Stimulated activated CD8-positive, alpha-beta memory T cell treated with anti-CD3 and anti-CD28 coated beads, Interleukin-15, amount 100 ng/mL, for 4 hours (primary cell): ENCODE data around the gene CDC42SE2.
"Not testable (repeated sequence)": the region's sequence is repeated elsewhere in the genome, so short reads cannot be mapped to it uniquely, and the experiment has no call there.

Experiments used
- DNase-seq, 2 donors: peaks; one replicate each; pipeline ENCODE4 v3.0.0-alpha.2; 2020; ENCODE audit warnings: low read depth in 2 of 2

CDC42SE2 gene

DNA sequence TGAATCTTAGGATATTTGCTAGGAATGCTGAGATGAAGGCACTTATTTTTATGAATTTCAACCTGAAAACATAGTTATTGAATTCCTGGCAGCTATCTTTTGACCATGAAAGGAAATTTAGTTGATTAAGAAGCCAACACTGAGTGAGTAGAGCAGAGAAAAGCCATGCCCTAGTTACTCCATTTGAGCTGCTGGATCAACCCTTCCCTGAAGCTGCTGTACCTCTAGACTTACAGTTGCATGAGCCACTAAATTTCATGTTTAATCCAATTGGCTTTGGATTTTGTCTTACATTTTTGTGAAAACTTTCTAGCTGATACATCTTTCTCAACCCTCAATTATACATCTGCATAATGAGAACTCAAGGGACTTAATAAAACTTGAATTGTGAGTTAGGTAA is 54.6 kb downstream of the CDC42SE2 start:
- DNase-seq = no peak

DNA sequence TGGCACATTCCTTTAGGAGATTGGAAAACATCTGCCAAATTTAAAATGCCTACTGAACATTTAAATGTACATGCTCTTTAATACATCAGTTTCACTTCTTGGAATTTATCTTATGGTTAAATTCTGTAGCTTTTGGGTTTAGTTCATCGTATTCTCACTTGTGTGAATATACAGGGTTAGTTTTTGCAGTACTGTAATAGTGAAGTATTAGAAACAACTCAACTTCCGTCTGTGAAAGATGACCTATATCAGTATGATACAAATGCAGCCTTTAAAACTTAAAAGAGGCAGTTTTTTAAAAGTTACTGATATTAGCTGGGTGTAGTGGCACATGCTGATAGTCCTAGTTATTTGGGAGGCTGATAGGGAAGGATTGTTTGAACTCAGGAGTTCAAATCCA is 57.2 kb downstream of the CDC42SE2 start:
- DNase-seq = no peak

DNA sequence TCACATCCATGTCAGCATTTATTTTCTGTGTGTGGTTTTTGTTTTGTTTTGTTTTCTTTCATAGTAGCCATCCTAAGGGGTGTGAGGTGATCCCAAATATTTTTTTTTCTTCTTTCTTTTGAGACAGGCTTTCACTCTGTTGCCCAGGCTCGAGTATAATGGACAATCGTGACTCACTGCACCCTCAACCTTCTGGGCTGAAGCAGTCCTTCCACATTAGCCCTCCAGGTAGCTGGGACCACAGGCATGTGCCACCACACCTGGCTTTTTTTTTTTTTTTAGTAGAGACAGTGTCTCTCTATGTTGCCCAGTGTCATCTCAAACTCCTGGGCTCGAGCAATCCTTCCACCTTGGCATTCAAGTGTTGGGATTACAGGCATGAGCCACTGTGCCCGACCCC is 59.1 kb downstream of the CDC42SE2 start:
- DNase-seq = no peak

GRCh38 chr5:131323378-131323777 is 59.5 kb downstream of the CDC42SE2 start:
- no peak for DNase-seq

DNA sequence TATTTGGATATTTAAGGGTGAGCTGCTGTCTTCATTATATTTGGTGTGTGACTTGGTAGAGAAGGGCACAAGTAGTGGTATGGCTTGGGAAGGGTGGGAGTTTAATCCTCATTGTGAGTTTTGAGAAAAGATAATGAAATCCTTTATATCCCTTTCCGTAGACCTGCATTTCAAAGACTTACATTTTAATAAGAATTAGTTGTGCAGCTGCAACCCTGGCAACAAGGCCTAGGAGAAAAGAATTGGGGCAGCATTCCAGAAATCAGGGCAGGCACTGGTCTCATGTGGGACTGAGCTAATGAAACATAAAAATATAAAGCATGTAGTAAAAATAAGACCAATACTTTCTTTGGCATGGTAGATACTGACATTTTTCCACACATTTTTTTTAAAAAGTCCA is 60.5 kb downstream of the CDC42SE2 start:
- DNase-seq = no peak

DNA sequence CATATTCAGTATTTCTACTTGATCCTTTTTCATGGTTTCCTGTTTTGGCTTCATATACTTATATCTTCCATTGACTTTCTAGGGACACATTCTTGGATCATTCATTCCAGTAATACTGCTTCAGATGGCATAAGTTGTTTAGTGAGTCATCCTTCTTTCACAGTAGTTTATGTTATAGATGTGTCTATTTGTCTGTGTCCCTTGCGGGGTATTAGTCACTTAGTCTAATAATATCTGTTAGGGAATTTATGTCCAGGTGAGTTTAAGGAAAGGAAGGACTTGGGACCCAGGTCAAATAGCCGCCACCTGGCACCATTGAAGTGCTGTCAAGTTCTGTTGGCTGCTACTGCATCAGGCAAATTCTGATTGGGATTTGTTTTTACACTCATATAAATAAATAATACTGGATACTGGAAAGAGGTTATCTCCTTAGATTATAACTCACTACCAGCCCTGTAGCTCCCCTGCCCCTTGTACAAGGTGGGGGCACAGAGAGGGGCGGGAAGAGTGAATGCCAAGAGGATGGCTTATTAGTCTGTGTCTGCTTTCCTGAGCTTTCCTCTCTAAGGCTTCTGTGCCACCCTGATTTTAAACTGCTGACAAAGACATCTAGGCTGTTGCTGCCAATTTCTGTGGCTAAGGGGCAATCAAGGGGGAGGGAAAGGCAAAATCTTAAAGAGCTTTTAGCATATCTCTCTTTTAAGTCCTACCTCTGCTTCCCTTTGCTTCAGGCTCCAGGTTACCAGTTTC is 64.9 kb downstream of the CDC42SE2 start:
- no peak for DNase-seq

DNA sequence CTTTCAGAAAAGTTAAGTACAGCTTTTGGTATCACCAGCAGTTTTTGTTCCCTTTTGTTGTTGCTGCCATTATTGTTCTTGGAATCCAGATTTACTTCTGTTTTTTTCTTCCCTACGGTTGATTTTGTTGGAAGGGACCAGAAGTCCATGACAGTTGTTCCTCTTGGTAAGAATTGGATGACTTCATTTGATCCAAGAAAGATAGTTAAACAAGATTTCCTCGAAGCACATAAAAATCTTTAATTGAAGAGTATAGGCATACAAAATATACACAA is 65.4 kb downstream of the CDC42SE2 start:
- DNase-seq = no peak

- DNase-seq = no peak
Observed at GRCh38 chr5:131330031-131330430, 66.2 kb downstream of the CDC42SE2 start.

- not testable (repeated sequence) for DNase-seq
Observed at GRCh38 chr5:131335756-131336155, 71.9 kb downstream of the CDC42SE2 start.

- DNase-seq = not testable (repeated sequence)
Observed at GRCh38 chr5:131336801-131337200, 72.9 kb downstream of the CDC42SE2 start.

GRCh38 chr5:131337240-131338050 is 73.6 kb downstream of the CDC42SE2 start:
- not testable (repeated sequence) for DNase-seq

- DNase-seq = no peak
Observed at GRCh38 chr5:131338051-131338453, 74.2 kb downstream of the CDC42SE2 start.

GRCh38 chr5:131344288-131344687 is 80.4 kb downstream of the CDC42SE2 start:
- not testable (repeated sequence) for DNase-seq

- not testable (repeated sequence) for DNase-seq
Observed at GRCh38 chr5:131346204-131346603, 82.4 kb downstream of the CDC42SE2 start.

- no peak for DNase-seq
Observed at GRCh38 chr5:131353991-131354390, 90.1 kb downstream of the CDC42SE2 start.

DNA sequence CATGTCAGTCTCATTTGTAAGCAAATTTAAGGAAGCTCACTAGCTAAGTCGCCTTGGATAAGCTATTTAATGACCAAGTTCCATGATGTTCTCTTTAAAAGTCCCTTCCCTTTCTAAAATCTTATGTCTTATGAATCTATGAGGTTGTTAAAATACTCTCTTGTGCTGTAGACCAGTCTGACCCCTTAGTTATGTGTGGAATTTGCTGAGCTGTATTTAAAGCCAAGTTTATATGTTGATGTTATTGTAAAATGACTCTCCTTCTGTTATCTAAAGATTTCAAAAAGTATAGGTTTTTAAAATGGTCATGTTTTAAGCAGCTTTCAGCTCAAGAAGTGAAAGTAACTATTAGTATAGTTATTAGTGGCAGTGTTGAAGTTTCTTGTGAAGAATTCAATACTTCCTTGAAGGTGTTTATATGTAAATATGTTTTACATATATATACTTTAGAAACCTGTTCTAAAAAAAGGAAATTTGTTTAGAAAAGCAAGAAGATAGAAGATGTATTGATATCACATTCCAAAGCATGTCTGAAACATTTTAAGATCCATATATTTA is 92.2 kb downstream of the CDC42SE2 start:
- no peak for DNase-seq

DNA sequence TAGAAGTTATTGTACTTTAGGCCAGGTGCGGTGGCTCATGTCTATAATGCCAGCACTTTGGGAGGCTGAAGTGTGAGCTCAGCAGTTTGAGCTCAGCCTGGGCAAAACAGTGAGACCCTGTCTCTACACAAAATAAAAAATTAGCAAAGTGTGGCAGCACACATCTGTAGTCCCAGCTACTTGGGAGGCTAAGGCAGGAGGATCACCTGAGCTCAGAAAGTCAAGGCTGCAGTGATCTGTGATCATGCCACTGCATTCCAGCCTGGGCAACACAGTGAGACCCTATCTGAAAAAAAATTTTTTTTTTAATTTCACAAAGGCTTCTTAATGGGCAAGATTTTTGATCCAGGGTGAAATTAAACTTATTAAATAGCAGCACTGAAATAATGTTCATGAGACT is 92.8 kb downstream of the CDC42SE2 start:
- DNase-seq = no peak

DNA sequence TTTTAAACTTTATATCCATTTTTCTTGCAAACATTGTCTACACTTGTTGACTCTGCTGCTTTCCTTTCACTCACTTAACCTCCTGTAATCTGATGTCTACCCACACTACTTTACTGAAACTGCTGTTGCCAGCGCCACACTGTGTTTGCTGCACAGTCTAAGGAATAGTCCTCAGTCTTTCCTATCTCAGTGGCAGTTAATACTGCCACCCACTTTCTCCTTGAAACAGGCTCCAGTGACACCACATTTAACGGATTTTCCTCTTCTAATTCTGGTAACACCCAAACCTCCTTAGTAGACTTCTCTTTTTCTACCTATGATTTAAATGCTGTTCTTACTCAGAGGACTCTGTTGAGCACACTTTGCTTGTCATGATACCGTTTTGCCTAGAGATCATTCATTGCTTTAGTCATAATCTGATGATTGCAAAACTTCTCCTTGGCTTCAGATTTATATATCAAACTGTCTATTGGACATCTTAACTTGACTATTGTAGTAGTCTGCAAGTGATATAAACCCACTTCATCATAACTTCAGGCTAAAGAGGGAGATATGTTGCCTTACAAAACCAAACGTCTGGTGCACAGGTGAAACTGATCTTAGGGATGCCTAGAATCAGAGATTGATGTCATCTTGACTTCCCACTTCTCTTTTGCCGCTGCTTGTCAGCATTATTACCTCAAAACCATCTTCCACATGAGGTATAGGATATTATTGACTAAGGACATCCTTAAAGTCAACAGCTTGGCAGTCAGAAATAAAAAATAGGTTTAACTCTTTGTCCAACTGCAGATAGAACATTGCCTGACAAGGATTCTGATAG is 94.1 kb downstream of the CDC42SE2 start:
- no peak for DNase-seq

DNA sequence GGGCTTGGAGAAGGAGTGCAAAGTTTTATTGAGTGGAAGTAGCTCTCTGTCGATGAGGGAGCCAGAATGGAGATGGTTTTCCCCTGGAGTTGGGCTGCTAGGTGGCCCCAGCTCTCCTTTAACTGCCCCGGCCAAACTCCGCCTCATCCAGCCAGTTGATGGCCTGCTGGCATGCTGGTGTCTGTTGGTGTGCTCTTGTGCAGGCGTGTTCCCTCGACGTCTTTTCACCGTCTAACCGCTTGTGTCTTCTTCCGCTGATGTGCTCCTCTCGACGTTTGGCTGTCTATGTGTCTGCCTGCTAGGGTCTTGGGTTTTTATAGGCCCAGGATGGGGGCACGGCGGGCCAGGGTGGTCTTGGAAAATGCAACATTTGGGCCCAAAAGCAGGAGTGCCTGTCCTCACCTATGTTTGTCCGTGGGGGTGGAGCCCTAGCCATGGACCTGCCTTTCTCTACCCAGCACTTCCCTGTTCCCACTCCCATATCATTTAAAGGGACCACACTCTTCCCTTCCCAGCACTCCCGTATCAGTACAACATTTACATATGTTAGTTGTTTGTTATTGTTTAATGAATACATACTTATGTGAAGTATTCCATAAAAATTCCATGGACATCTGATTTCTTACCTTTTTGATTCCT is 97.9 kb downstream of the CDC42SE2 start:
- DNase-seq = no peak

GRCh38 chr5:131363811-131364506 is 100.1 kb downstream of the CDC42SE2 start:
- DNase-seq = no peak

DNA sequence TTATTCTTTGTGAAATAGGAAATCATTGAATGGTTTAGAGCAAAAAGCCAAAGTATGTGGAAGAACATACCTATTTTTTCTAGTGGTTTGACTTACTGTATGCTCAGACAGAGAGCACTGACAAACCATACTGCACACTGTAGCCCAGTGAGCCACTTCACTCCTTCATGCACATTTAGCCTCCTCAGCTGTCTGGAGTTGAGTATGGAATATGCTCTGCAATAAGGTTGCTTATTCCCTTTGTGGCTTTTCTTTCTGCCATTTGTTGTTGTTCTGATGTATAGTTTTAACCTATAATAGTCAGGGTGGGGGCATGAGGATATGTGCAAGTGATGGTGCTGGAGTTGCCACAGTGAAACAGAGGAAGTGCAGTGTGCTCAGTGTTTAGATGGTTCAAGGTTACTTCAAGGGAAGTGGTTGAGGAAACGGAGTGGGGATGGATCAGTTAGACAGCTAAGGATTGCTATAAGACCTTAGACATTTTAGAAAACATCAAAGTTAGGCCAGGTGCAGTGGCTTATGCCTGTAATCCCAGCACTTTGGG is 100.7 kb downstream of the CDC42SE2 start:
- no peak for DNase-seq
